Peyer's patch (tissue), 4 donors: ENCODE results near the gene SEMA3D.

Experiments
- CTCF ChIP-seq, 6 experiments: fragments of 450-650 bp in 4 of 6; fragments of 200-600 bp in 2 of 6; sonication (generic) in 1 of 6; IDR thresholded peaks; one replicate each; pipeline ENCODE4 v1.5.1; 2017 to 2019; ENCODE audit warnings: antibody characterized with exemption in 6 of 6, mild to moderate bottlenecking in 3 of 6, moderate library complexity in 1 of 6
- POLR2A ChIP-seq, 2 donors: fragments of 450-650 bp; IDR thresholded peaks; one replicate each; pipeline ENCODE4 v1.5.1; 2017; ENCODE audit warnings: antibody characterized with exemption in 2 of 2, mild to moderate bottlenecking in 2 of 2, moderate library complexity in 2 of 2

GRCh38 chr7:85232068-85232467 lies 45.2 kb upstream of the SEMA3D start:
- TF ChIP-seq POLR2A (IDR thresholded peaks at IDR 0.05) (no peak), CTCF (IDR thresholded peaks at IDR 0.05) (no peak)
